Left lung (tissue), 10 donors: ENCODE measurements around the gene MON2. TPM values are rescaled to one million over a fixed set of nuclear protein-coding genes. Genes with fewer than 3 reads are reported as not detected.

Source experiments
- ATAC-seq: fragments of 200-7000 bp; cut with Tn5 transposase; one replicate; pipeline ENCODE4 v1.9.1; 2020; ENCODE audit warnings: moderate library complexity
- DNase-seq, 4 donors: peaks; one replicate each; pipeline ENCODE4 v3.0.0-alpha.2; 2013 to 2020
- H3K27ac ChIP-seq, 2 donors: fragments of 200-600 bp; sonication (generic) in 1 of 2; one replicate each; pipeline versions ENCODE4 v1.5.0 to v1.8.0; 2020 to 2021
- H3K27me3 ChIP-seq, 2 donors: fragments of 200-600 bp; sonication (generic) in 1 of 2; one replicate each; pipeline versions ENCODE4 v1.5.0 to v1.8.0; 2020 to 2021
- H3K36me3 ChIP-seq, 2 donors: fragments of 200-600 bp; sonication (generic) in 1 of 2; one replicate each; pipeline versions ENCODE4 v1.5.0 to v1.8.0; 2020 to 2021
- H3K4me1 ChIP-seq, 2 donors: fragments of 200-600 bp; one replicate each; pipeline ENCODE4 v1.8.0; 2021
- H3K4me3 ChIP-seq, 2 donors: fragments of 200-600 bp; sonication (generic) in 1 of 2; one replicate each; pipeline versions ENCODE4 v1.5.0 to v1.8.0; 2020 to 2021; ENCODE audit warnings: mild to moderate bottlenecking in 1 of 2
- H3K9me3 ChIP-seq, 2 donors: fragments of 200-600 bp; sonication (generic) in 1 of 2; one replicate each; pipeline versions ENCODE4 v1.5.0 to v1.8.0; 2020 to 2021
- intact Hi-C, 2 donors: fragments of 100-400 bp; cut with DNase I; formaldehyde crosslinking; loops; one replicate each; pipeline versions ENCODE4 v1.11.2 to v1.14.2; 2022
- polyA plus RNA-seq, 6 donors: library from polyadenylated mRNA; unstranded; fragments of 120-200 nt; gene quantifications; one replicate each; pipeline ENCODE4 v1.2.1, GENCODE V29; 2013; ENCODE audit not compliant: insufficient read length in 6 of 6
- total RNA-seq, 2 donors: library from RNA; stranded (reverse); fragmentation: NEBNext Ultra II Directional; extraction: Animal tissue kit (Norgen Biotek cat#: 25700); gene quantifications; one replicate each; pipeline ENCODE4 v1.2.1, GENCODE V29; 2021
- TF ChIP-seq, protein P1 (sequence below), 2 donors: fragments of 200-600 bp; sonication (generic) in 1 of 2; IDR thresholded peaks; one replicate each; pipeline versions ENCODE4 v1.5.0 to v1.8.0; 2021; ENCODE audit warnings: antibody characterized with exemption in 2 of 2
- donor health status: DM: no; HTN: yes; CAD: no.
- donor health status: DM: no; HTN: no; CAD: no.

Gene MON2
- total and polyA plus RNA-seq, 8 donors = 48.5 to 96.2 (median 79.2) TPM

GRCh38 chr12:62522984-62523383 lies 56.4 kb downstream of the MON2 start:
- peaks cover 0 to 13% of the 10 kb centered on the region in 2 donors for H3K4me1 ChIP-seq
- no peaks in the 10 kb centered on the region for H3K9me3 ChIP-seq
- TF ChIP-seq, protein P1, sequence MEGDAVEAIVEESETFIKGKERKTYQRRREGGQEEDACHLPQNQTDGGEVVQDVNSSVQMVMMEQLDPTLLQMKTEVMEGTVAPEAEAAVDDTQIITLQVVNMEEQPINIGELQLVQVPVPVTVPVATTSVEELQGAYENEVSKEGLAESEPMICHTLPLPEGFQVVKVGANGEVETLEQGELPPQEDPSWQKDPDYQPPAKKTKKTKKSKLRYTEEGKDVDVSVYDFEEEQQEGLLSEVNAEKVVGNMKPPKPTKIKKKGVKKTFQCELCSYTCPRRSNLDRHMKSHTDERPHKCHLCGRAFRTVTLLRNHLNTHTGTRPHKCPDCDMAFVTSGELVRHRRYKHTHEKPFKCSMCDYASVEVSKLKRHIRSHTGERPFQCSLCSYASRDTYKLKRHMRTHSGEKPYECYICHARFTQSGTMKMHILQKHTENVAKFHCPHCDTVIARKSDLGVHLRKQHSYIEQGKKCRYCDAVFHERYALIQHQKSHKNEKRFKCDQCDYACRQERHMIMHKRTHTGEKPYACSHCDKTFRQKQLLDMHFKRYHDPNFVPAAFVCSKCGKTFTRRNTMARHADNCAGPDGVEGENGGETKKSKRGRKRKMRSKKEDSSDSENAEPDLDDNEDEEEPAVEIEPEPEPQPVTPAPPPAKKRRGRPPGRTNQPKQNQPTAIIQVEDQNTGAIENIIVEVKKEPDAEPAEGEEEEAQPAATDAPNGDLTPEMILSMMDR (IDR thresholded peaks at IDR 0.05) = no peak
- no peak for DNase-seq
- H3K27ac ChIP-seq = no peak overlapping the region
- H3K27me3 ChIP-seq = no peaks in the 10 kb centered on the region
- no peak overlapping the region for H3K4me3 ChIP-seq
- intact Hi-C loops = no loop called here
- peaks cover 0 to 15% of the 10 kb centered on the region in 2 donors for H3K36me3 ChIP-seq
- peak; percentile 73 for ATAC-seq

- H3K4me3 ChIP-seq = no peak overlapping the region
- H3K27ac ChIP-seq = no peak overlapping the region
- intact Hi-C loops = no loop called here
- H3K36me3 ChIP-seq = peaks cover 0 to 11% of the 10 kb centered on the region in 2 donors
- H3K4me1 ChIP-seq = peaks cover 0 to 13% of the 10 kb centered on the region in 2 donors
- TF ChIP-seq, protein P1 (IDR thresholded peaks at IDR 0.05) = no peak
- DNase-seq (no peak), ATAC-seq (no peak)
- H3K9me3 ChIP-seq = no peaks in the 10 kb centered on the region
- no peaks in the 10 kb centered on the region for H3K27me3 ChIP-seq
These were observed 57.0 kb downstream of the MON2 start for GRCh38 chr12:62523619-62524018.

GRCh38 chr12:62525271-62525670 lies 58.6 kb downstream of the MON2 start:
- Histone ChIP-seq H3K4me3 (no peak overlapping the region), H3K4me1 (peaks cover 0 to 13% of the 10 kb centered on the region in 2 donors), H3K36me3 (peaks cover 0 to 7% of the 10 kb centered on the region in 2 donors), H3K9me3 (no peaks in the 10 kb centered on the region), H3K27me3 (no peaks in the 10 kb centered on the region), H3K27ac (peak overlapping the region in 1 of 2 donors; percentile 31)
- ATAC-seq = no peak
- DNase-seq = no peak
- intact Hi-C loops = no loop called here
- TF ChIP-seq, protein P1 (IDR thresholded peaks at IDR 0.05) = no peak

DNA sequence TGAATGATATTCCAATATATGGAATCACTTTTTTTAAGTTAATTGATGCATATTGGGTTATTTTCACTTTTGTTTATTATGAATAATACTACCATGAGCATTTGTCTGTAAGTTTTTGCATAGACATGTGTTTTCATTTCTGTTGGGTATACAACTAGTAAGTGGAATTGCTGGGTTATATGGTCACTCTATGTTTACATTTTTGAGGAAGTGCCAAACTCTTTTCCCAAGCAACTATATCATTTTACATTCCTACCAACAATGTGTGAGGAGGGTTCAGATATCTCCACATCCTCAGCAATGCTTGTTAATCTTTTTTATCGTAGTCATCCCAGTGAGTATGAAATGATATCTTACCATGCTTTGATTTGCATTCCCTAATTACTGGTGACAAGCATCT lies 64.0 kb downstream of the MON2 start:
- H3K9me3 ChIP-seq = no peaks in the 10 kb centered on the region
- TF ChIP-seq, protein P1 (IDR thresholded peaks at IDR 0.05) = no peak
- H3K27ac ChIP-seq = no peak overlapping the region
- DNase-seq = no peak
- H3K4me3 ChIP-seq = no peak overlapping the region
- H3K27me3 ChIP-seq = no peaks in the 10 kb centered on the region
- ATAC-seq = no peak
- peaks cover 0 to 4% of the 10 kb centered on the region in 2 donors for H3K4me1 ChIP-seq
- peaks cover 0 to 47% of the 10 kb centered on the region in 2 donors for H3K36me3 ChIP-seq
- intact Hi-C loops = no loop called here

- H3K27me3 ChIP-seq = no peaks in the 10 kb centered on the region
- H3K36me3 ChIP-seq = peaks cover 0 to 53% of the 10 kb centered on the region in 2 donors
- ATAC-seq (peak; percentile 74), DNase-seq (no peak)
- no peaks in the 10 kb centered on the region for H3K9me3 ChIP-seq
- H3K27ac ChIP-seq = no peak overlapping the region
- TF ChIP-seq, protein P1 (IDR thresholded peaks at IDR 0.05) = no peak
- intact Hi-C loops = no loop called here
- no peaks in the 10 kb centered on the region for H3K4me1 ChIP-seq
- H3K4me3 ChIP-seq = no peak overlapping the region
These were observed 65.7 kb downstream of the MON2 start for GRCh38 chr12:62532333-62532732.
